HG02623 (cell line): ENCODE data around the gene EXOC4.

Experiments
- ATAC-seq: cut with Tn5 transposase; IDR thresholded peaks from one replicate; pipeline ENCODE4 v1.9.1; 2021; ENCODE audit warnings: moderate library complexity; ENCODE audit not compliant: unreplicated experiment

Gene EXOC4

DNA sequence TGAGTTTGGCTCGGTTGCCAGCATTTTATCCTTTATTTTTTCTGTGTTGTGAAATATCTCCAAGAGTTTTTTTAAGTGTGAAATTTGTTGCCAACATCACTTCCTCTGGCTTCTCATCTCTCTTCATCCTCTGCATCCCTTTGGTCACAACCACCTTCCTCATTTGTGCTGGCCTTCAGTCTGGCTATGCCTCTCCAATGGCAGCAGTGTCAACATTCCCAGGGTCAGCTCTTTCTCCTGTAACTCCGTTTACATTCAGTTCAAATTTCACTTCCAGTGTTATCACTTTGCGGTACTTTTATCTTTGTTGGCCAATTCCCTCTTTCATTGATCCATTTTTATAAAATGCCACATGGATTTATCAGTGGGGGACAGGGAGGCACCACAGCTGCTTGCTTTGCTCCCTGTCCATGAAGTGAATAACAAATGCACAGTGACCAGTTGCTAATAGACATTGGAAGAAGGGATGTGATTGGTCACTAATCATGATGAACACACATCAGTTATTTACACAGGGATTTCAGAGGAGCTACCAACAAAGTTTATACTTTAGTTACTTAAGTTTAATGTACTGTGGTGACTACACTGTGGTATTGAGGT, 562.8 kb downstream of the EXOC4 start:
- no peak for ATAC-seq

DNA sequence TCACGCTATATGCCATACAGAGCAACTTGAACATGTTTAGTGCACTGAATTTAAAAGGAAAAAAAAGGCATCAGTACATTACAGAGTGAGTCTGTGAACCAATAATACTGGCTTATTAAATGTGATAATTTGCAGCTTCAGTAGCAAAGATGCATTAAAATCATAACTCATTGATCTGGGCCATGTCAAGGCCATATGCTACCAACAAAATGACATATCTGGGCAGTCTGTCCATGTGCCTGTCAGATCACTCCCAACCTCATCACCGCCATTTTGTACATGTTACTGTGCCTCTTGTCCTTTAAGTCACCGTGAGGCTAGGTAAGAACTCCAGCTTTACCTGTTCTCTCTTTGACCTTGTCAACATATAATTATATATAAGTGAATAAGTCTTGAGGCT, 566.8 kb downstream of the EXOC4 start:
- no peak for ATAC-seq

DNA sequence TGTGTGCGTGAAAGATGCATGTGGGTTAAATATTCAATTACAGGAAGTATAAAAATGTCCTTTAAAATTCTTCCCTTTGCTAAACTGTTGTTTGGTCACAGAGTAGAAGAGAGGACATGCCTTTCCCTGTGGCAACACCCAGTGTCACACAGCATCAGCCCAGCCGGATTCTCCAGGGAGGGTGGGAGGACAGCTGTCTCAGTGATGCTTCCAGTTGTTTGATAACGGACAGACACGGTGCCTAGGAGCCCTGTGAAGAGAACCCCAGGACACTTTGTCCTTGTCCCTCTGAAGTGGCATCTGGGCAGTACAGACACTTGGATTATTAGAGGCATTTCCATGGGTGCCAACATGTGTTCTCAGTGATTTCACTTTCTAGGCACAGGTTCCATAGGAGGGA, 567.7 kb downstream of the EXOC4 start:
- ATAC-seq: no peak

DNA sequence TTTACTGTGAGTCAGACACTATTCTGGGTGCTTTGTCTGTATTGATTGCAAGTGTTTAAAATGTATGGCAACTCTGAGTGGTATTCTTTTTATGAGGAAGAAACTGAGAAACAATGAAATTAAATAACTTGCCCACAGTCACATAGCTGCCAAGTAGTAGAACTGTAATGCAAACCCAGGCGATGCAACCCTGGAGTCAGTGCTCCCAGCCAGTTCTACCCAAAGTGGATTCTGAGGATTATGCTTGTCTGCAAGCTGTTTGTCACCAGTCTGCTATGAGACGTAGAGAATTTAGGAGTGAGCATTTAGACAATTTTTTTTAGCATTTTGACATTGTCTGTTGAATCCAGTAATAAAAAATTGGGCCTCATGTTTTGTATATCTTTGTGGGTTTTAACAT, 568.3 kb downstream of the EXOC4 start:
- no peak for ATAC-seq

DNA sequence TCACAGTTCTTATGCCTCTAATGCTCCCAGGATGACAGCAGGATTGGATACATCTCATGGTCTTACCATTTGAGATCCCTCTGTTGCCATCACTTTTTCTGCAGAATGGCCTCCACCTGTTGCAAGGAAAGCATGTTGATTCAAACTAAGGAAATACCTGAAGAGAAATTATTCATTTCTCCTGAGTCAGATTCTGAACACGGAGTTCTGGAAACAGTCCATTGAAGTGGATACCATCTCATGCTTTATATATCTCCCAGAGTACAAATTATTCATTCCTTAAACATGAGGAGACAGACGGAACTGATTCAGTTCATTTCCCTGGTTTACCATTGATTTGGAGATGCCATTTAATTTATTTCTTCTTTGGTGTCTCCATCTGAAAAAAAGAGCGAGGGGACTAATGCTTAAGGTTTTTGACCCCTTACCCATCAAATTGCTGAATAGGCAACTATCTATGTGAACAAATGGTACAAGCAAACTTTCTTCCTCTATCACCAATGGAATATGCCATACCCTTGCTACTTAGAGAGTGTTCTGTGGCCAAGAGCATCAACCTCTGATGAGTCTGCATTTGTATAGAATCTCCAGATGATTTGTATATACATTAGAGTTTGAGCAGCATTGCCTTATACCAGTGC, 569.2 kb downstream of the EXOC4 start:
- ATAC-seq: no peak

DNA sequence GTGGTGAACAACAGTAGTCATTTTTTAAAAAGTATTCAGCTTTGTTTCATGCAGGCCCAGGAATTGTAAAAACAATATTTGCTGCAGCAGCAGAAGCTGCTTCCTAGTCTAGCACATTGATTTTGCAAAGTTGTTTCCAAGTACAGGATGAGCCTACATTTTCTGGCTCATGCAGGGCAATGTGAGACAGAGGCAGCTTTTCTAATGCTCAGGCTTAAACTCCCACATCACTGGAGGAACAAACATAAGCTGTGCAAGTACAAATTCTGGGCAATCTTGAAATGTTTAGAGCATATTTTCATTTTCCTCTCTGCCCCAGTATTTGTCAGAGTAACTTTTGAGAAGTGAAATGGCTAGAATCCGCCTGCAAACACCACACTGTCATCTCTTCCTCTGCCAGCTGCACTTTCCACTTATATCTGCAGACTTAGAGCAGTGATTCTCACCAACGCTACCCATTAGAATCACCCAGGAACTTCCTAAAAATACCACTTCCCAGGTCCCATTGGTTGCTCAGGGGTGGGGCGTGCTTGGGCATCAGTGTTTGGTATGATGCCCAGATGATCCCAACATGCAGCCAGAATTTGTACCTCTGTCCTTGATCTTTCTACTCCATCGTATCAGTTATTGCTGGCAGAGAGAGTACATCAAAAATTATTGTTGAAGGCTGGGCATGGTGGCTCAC, 570.1 kb downstream of the EXOC4 start:
- ATAC-seq: no peak

DNA sequence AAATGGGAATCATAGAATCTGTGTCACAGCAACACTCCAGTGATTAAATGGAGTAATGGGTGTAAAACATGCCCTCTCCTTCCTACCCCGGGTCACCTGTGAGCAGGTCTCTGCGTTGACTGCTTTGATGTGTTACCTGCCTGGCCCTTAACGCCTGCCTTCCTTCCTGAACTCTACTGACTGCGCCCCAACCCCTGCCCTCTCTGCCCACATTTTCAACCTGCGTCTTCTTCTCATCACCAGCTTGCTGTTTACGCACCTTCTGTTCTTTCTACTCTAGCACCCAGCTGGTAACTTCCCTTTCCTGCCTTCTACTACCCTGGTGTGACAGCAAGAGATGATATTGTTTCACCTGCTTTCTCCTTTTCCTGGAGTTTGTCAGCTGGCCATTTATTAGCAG, 571.3 kb downstream of the EXOC4 start:
- ATAC-seq: no peak

DNA sequence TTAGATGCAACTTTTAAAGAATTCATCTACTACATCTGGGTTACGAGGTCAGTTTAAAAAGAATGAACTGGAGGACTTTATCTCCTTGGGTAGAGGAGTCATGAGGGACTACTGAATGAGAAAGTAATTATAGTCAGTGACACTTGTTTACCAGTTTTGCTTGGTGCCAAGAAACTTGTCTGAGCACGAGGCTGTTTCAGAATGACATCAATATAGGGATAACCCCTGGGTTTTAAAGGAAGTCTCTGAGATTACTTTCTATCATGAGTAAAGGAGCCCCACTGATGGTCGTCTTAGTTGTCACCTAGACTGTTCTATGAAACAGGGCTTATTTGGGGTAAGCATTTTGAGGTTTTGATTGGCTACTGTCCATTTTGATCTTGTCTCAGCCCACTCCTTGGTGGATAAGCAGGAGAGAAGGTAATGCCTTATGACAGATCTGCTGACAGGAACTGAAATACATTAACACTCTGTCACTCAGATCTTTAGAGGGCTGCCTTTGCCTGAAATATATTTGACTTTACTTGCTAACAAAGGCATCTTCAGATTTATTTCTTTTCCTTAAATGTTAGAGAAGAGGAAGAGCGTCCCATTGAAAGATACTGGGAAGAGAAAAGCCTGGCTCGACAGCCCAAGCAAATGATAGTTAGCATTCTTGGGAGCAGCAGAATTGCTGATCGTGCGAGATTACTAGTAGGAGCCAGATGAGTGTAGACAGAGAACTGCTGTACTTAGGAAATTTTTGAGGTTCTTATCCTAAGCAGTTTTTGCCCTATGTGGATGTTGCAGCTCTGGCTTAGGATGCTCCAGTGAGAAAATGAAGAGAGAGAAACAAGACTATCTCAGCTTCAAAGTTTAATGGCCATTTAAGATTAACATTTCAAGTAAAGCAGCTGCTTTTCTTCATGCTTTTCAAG, 575.1 kb downstream of the EXOC4 start:
- ATAC-seq: no peak

DNA sequence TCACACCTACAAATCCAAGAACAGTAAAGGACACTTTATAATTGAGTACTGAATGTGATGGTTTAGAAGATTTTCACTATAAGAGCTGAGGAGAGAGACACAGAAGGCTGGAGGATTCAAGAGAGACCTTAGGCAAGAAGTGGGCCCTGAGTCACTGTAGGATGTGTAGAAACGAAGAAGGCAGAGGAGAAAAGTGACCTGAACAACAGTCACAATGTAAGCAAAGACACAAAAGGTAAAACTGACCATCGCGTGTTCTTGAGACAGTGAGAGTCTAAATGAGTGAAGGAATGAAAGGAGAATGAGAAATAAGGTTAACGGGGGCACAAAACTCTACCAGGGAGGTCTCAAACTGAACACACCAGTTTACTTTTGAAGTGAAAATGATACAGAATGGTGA, 576.0 kb downstream of the EXOC4 start:
- ATAC-seq: no peak

DNA sequence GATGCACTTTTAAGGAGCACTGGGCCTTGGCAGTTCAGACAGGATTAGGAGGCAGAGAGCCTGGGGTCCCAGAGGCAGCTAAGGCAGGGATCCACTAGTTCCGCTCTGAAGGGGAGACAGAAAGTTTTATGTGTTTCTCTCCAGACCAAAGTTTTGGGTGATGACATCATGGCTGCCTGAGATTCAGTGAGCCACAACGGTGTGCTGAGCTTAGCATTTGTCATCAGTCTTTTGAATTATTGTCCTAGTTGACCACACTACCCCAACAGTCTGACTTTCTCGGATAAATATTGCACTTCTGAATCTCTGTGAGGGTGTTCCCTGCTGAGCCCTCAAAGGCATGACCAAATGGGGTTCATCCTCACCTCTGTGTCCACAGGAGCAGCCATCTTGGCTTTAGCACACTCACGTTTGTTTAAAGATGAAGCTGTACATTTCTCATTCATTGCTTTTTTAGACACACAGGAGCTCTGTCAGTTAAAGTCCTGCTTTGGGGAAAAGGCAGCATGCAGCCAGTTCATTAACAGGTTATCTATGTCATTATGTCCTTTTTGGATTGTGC, 576.5 kb downstream of the EXOC4 start:
- no peak for ATAC-seq

DNA sequence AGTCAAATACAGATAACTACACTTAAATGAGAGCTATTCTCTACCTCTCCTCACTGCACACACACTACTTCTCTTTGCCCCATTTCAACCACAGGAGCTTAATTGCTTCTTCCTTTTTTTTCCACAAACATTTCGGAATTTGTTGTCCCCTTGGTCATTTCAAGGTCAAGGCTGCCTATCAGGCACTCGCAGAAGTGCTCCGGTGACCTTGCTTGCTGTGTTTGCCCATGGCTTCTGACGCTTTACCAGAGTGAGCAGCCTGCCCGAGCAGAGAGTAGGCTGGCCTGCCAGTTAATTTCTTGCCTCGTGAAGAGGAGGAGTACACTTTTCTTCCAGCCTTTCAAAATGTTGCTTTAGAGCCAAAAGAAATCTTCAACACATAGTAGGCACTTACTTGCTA, 577.2 kb downstream of the EXOC4 start:
- no peak for ATAC-seq

DNA sequence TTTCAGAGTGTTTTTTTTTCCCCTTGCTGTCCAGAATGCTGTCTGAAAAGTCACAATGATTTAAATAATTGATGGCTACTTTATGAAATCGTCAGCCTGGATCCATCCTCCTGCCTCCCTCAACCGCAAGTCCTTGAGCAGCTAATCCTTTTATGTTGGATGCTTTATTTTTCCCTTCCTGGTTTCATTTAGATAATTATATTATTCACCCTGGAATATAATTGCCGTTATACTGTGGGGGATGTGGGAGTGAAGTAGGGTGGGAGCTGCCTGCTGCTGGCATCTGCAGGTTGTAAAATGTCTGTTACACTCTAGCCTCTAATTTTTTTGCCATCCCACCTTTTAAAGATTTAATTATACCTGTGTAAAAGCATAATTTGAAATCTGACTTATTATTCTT, 583.8 kb downstream of the EXOC4 start:
- no peak for ATAC-seq

DNA sequence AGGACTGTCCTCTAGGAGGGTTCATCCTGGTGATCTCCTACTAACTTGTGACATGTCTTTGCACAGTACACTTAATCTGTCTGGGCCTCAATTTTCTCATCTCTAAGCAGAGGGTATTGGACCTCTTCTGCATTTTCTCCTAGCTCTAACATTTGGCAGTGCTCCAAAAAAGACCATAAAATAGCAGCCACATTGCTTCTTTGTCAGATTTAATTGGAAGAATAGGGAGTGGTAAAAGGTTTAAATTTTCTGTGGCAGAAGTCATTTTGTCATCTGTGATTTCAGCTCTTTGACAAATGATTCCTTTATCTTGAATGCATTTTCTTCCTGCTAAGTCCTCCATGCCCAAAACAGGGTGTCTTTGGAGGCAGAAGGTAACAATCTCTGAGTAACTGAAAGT, 584.3 kb downstream of the EXOC4 start:
- ATAC-seq: no peak

DNA sequence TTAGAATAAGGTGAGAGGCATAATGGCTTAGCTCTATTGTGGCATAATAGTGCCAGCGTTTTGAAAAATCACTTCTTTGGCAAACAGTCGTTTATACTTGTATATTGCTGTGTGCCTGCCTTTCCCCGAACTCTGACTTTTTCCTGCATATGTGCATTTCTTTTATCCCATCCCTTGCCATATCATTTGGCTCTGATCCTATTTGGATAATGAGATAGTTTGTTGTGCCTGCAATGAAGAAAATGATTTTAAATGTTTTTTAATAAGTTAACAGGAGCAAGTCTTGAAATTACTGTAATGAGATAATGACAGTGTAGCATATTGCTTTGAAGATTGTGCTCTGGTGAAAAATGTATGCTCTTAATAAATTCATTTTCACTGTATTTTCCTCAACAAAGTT, 586.2 kb downstream of the EXOC4 start:
- ATAC-seq: no peak

DNA sequence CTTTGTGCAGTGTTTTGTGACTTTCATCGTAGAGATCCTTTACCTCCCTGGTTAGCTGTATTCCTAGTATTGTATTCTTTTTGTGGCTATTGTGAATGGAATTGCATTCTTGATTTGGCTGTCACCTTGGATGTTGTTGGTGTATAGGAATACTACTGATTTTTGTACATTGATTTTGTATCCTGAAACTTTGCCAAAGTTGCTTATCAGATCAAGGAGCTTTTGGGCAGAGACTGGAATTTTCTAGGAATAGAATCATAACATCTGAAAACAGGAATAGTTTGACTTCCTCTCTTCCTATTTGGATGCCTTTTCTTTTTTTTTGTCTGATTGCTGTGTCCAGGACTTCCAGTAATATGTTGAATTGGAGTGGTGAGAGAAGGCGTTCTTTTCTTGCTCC, 590.5 kb downstream of the EXOC4 start:
- no peak for ATAC-seq

DNA sequence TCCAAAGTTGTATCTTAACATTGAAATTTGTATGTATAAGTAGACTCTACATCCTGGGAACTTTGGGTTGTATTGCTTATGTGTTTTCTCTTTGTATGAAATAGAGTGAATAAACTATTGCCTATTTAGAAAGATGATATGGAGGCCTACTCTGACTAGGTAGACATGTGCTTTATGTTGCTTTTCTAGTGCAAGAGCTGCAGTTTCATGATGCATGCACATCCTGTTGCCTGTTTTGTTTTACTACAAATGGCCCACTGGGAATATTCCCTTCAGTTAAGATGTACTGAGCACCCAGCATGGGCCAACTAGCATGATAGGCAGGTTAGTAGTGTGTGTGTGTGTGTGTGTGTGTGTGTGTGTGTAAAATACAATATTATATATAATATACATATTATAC, 592.1 kb downstream of the EXOC4 start:
- no peak for ATAC-seq

DNA sequence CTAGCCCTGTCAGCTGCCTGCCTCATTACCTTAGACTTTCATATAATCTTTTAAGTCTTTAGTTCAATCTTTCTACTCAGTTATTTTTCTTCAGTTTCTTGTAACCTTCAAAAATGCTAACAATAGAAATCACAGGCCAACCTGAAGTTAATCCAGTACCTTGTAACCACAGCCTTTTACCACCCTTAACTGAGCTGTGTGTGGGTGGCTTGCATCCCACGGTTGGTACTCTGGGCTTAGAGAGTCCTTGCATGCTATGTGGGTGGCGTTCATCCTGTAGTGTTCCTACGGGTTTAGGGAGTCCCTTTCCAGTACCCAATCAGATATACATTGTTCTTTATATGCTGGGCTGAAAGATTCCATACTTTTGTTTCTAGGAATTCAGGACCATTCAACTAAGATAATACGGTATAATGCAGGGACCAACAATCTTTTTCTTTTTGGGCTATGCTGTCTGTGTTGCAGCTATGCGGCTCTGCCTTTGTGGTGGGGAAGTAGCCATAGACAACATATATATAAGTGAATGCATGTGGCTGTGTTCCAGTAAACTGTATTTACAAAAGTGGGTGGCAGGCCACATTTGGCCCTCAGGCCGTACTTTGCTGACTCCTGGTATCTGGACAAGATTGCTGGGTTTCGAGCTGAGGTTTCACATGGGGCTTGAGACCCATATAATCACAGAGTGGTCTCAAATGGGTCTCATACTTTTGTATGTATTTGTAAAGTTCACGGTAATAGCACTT, 593.5 kb downstream of the EXOC4 start:
- no peak for ATAC-seq

DNA sequence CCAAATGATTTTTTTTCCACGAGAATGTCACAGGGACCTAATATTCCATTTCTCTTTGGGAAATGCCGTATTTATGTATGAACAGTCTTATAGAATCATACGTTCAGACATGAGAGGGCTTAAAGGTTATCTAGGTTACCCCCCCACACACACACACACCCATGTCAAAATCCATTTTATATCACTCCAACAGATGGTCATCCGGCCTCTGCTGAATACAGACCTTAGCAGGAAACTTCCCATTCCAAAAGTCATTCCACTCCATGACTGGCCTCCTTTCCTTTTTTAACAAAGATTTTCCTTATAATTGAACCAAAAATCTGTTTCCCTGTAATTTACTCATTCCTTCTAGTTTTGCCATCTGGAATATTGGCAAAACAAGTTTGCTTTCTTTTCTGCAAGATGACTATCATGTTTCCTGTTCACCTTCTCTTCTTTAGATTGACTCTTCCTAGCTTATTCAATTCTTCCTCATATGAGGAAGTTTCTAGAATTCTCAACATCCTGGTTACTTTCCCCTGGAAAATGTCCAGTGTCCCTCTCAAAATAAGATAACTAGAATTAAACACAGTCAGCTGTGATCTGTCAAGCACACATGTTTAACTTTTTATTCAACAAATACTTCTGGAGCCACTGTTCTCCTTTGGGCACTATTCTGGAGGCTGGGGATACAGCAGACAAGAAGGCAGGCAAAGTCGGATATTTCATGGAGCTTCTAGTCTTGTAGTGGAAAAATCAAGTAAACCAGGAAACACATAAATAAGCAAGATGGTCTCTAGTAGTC, 597.8 kb downstream of the EXOC4 start:
- no peak for ATAC-seq

DNA sequence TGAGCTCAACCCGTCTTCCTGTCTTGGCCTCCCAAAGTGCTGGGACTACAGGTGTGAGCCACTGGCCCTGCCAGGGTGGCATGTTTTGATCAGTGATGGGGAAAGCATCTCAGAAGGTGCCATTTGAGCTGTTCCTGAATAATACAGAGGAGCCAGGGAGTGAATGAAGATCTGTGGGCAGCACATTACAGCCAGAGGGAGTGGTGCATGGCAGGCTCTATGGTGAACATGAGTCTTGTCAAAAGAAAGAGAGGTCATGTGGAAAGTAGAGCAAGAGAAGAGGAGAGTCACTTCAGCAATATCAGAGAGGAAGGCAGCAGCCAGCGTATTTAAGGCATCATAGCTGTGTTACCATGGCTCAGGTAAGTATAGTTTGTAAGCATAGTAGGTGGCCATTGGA, 598.5 kb downstream of the EXOC4 start:
- no peak for ATAC-seq
